ENCODE data around the gene AGR2. TPM values are rescaled to one million over a fixed set of nuclear protein-coding genes. Genes with fewer than 3 reads are reported as not detected.
"Not testable (repeated sequence)": the region's sequence is repeated elsewhere in the genome, so short reads cannot be mapped to it uniquely, and the experiment has no call there.

Gene AGR2
- 216 TPM for total RNA-seq

DNA sequence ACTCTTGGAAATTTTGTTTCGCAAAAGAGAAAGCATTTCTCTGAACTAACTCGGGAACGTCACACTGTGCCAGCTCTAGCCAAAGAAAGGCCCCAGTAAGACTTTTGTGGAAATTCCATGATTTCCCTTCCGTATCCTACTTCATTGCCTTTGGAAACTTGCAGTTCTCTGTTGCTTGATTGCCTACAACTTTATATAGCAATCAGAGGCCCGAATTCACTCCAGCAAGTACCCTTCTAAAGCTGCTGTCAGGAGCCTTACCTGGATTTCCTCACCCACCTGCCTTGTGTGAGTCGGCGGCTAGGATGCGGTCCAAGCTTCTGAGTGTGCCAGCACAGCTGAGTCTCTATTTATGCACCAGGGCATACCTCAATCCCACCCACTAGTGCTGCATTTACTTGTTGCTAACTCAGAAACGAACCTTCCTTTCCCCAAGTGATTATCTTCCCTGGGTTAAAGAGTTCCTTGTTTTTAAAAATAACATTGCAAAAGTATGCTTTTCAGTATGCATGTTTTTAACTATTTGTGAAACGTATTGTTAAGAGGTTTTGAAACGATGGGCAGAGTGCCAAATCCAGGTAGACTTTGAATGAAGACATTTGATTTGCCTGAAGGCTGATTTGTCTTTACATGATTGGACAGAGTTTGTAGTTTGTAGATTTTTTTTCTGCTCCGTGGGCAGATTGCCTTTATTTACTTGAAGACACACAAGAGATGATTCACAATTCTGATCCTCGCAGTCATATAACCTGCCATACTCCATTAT lies at the start of gene AGR2:
Gene AGR2 (minus strand): TSS at position 326 of the 766 bp plus-strand sequence. CDS start 3,203 bp downstream, outside the sequence.
- DNase-seq (ENCODE audit: low spot score), result peak; percentile 72

DNA sequence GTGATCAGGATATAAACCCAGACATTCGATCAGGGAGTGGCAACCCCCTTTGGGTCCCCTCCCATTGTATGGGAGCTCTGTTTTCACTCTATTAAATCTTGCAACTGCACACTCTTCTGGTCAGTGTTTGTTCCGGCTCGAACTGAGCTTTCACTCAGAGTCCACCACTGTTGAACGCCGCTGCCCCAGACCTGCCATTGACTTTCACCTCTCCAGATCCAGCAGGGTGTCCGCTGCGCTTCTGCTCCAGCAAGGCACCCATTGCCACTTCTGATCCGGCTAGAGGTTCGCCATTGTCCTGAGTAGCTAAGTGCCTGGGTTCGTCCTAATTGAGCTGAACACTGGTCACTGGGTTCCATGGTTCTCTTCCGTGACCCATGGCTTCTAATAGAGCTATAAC lies 48.4 kb upstream of the AGR2 start:
- not testable (repeated sequence) for DNase-seq (ENCODE audit: low spot score)

DNA sequence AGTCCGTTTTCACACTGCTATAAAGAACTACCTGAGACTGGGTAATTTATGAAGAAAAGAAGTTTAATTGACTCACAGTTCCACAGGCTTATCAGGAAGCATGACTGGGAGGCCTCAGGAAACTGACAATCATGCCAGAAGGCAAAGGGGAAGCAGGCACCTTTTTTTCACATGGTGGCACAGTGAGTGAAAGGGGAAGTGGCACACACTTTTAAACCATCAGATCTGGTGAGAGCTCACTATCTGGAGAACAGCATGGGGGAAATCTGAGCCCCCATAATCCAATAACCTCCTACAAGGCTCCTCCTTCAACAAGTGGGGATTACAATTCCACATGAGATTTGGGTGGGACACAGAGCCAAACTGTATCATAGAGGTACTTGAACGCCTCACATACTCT lies 47.0 kb upstream of the AGR2 start:
- no peak for DNase-seq (ENCODE audit: low spot score)

DNA sequence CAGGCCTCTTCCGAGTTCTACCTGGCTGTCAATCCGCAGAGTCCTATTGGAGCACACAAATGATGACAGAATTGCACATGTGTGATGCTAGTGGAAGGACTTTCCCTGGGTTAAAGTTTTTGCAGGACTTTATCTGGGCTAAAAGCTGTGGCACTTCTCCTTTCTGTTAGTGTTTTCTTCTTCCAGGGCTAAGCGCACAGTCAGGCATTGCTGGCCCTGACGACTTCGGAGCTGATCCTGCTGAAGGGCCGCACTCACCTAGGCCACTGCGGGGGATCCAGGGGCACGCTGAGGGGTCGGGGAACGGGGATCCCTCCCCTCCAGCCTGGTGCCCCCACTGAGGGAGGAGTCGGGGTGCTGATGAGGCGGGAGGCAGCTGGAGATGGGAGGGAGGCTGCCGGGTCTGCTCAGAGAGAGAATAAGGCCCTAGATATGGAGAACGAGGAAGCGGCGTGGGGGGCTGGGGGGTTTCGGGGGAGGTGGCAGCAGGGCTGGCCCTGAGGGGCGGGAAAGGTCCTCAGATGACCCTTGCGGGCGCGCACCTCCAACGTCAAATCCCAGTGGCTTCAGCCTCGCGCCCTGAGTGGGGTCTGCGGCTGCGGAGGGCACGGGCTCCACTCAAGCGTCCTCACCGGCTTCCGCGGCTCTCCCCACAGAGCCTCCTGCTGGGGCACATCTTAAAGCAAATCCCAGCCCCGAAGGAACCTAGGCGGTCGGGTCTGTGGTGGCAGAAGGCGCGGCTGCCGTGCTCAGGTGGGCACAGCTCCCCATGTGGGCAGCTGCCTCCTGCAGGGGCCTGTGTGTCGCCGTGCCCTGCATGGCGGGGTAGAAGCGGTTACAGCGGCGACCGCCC lies 46.0 kb upstream of the AGR2 start:
- DNase-seq (ENCODE audit: low spot score), result no peak

DNA sequence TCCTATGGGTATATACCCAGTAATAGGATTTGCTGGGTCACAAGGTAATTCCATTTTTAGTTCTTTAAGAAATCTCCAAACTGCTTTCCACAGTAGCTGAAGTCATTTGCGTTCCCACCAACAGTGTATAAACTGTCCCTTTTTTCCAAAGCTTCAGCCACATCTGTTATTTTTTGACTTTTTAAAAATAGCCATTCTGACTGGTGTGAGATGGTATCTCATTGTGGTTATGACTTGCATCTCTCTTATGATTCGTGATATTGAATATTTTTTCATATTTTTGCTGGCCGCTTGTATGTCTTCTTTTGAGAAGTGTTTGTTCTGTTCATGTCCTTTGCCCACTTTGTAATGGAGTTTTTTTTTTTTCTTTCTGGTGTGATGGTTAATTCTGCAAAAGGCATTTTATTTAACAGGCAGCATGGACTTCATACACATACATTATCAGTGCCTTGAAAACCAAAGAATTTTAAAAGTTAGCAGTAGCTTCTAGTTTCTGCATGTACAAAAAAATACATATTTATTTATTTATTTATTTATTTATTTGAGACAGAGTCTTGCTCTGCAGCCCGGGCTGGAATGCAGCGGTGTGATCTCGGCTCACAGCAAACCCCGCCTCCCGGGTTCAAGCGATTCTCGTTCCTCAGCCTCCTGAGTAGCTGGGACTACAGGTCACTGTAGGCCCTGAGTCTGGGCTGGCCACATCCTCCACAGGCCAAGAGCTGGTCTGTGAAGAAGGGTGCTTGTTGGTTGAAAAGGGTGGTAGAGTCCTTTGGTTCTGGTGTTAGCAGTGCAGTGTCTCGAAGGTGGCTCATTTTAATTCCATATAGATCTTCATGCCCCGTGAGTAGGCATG lies 44.7 kb upstream of the AGR2 start:
- DNase-seq (ENCODE audit: low spot score), result no peak

DNA sequence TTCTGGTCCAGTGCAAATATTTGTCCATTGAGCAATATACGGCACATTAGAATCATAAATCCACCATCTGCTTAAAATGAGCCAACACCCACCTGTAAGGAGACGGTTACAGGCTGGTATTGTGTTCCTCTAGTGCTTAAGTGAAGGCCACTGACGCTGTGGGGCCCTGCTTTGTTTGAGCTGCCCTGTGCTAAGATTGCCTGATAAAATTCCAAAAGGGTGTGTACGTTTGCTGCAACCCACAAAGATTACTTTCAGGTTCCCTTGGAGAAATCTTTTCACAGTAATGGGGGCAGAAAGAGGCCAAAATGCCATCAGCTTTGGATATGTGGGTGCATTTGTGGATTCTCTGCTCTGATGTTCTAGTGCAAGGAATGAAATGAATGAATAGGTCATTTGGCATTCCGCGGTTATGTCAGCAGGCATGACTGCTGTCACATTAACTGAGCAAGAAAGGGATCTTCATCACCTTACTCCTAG lies 42.6 kb upstream of the AGR2 start:
- DNase-seq (ENCODE audit: low spot score), result peak; percentile 63

DNA sequence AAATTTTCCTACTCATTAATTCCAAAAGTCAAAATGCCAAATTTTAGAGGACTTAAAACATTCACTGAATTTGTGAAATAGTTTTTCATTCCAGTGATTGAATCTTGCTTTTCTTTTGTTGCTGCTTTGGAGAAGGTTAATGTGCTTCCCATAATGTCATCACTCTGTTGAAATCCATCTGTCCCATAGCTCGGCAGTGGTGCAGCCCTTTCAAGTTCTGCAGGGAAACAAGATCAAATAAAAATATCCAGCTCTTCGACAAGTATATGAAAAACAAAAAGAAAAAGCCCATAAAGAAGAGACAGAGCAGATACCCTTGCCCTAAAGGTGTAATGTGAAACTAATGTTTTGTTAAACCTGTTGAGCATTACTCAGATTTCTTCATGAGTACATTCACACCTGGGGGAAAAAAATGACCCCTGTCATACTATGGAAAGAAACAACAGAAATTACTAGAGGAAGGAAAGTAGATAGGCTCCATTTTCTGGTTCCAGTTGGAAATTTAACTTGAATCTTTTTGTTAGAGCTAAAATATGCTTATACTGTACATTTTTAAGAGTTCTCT lies 41.9 kb upstream of the AGR2 start:
- DNase-seq (ENCODE audit: low spot score), result no peak

DNA sequence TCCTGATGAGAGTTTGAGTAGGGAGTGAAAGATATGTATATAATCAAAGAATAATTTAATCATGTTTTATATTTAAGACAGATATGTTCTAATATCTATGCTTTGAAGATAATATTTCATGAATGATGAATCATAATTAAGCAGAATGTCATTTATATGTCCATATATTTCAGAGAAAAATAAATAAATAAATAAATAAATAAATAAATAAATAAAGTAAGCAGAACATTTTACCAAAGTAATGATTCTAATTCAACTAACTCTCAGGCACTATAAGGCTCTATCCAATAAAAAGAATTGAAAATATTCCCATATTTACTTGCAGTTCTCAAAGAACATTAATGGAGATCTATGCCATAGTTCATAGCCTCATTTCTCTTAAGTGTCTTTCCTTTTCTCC lies 40.9 kb upstream of the AGR2 start:
- no peak for DNase-seq (ENCODE audit: low spot score)

DNA sequence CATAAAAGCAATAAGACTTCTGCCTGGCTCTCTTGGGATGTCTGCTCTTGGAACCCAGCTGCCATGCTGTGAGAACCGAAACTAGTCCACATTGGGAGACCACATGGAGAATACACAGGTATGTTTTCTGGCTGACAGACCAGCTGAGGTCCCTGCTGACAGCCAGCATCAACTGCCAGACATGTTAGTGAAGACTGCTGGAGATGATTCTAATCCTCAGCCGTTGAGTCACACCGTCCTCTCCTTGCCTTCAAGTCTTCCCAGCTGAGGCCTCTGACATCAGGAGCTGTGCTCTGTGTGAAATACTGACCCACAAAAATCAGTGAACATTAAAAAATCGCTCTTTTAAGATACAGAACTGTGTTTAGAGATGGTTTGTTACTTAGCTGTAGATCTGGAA lies 36.9 kb upstream of the AGR2 start:
- no peak for DNase-seq (ENCODE audit: low spot score)

DNA sequence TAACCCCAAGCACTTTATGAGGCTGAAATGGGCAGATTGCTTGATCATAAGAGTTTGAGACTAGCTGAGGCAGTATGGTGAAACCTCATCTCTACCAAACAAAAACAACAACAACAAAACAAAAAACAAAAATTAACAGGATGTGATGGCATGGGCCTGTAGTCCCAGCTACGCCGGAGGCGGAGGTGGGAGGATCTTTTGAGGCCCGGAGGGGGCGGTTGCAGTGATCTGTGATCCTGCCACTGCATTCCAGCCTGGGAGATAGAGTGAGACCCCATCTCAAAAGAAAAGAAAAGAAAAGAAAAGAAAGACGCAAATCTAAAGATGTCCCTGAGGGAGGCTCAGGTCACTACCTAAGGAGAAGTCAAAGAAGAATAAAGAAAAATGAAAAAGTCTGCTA lies 35.3 kb upstream of the AGR2 start:
- no peak for DNase-seq (ENCODE audit: low spot score)

DNA sequence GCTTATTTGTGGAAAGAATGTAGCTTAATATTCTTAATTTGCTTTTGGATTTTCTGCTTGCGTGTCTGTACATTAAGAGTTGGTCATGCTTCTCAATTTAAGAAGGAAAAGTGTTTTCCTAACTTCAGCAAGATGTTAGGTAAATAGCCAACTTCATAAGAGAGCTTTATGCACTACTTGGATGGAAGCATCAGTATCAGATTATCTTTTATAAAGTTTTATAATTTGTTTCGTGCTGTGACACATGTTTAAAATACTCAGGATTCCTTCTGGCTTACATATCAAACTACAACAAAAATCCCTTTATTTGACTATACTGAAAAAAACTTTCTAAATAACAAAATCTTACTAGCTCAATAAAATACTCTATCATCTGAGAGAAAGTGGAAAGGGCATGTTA lies 34.8 kb upstream of the AGR2 start:
- DNase-seq (ENCODE audit: low spot score), result no peak

DNA sequence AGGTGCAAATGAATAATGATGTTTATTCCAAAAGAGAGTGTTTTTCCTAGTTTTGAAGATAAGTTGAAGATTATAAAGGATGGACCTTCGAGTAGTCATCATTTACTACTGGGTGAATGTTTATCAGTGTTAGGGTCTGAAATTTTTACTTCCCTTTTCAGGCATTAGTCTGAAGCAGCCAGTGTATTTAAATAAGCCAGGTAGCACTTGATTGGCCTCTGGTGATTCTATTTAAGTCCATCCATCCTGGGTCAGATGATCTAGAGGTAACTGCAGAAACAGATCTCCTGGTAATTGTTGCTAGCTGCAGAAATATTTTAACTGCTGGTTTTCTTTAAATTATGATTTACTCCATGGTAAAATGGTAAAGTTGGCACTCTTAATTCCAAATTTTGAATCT lies 34.1 kb upstream of the AGR2 start:
- DNase-seq (ENCODE audit: low spot score), result no peak

DNA sequence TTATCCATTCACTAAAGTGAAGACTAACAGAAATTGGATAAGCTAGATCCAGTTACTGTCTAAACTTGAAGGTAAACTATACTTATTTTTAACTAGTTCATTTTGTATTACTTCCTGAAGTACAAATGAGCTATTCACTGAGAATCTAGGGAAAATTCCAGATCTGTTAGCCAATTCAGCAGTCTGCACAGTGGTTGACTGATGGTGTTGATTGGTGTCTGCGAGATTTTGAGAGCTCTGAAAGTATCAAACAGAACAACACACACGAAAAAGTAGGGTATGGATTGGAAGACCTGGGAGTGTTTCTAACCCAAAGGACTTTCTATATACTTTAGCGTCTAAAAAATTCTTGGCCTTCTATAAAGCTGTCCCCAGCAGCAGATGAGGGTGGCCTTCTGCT lies 33.6 kb upstream of the AGR2 start:
- DNase-seq (ENCODE audit: low spot score), result no peak

DNA sequence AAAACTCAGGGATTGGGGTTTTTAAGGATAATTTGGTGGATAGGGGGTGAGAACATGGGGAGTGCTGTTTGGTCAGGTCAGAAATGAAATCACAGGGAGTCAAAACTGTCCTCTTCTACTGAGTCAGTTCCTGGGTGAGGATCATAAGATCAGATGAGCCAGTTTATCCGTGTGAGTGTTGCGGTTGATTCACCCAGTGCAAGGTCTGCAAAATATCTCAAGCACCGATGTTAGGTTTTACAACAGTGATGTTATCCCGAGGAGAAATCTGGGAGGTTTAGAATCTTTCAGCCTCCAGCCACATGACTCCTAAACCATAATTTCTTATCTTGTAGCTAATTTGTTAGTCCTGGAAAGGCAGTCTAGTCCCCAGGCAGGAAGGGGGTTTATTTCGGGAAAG lies 31.7 kb upstream of the AGR2 start:
- no peak for DNase-seq (ENCODE audit: low spot score)

DNA sequence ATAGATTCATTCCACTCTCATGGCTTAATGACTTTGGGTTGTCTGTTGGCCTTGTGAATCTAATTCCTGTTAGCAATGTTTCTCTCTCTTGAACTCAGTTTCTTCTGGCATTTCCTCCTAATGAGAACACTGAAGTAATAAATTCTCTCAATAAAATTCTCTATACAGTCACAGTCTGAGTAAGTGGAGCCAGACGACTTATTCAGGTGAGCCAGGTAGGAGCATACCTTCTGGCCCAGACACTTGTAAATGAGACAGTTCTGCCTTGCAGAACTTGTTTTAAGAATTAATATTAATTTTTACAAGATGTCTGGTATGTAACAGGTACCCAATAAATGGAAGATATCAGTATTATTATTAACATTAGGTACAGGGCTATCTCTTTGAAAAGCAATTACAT lies 28.6 kb upstream of the AGR2 start:
- no peak for DNase-seq (ENCODE audit: low spot score)

DNA sequence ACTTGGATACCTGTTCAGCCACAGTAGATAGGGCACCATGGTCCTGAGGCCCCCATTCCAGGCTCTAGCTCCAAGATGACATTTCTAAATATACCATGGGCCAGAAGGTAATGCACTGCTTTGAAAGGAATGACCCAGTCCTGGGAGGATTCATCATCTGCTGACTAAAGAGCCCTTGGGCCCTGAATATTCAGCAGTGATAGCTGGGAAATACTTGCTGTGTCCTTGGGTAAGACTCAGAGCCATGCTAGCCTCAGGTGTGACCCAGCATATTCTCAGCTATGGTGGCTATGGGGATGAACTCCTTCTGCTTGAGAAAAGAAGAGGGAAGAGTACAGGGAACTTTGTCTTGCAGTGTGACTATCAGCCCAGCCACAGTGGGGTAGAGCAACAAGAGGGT lies 21.3 kb upstream of the AGR2 start:
- no peak for DNase-seq (ENCODE audit: low spot score)

DNA sequence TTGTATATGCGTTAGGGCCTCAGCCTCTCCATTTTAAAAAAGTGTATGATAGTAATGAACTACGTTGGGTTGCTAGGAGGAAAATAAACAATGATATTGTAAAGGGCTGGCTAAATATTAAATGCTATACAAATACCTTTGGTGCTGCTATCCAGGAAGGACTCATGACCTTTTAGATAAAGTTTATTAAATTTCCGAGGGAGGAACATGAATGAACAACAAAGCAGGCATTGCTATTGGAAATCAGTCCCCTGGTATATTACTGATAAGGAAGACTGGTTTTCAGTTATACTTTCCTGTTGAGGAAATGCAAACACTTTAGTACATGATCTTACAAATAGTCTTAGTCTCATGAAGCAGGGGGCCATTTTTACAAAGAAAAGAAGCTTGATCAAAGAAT lies 17.2 kb upstream of the AGR2 start:
- DNase-seq (ENCODE audit: low spot score), result no peak

DNA sequence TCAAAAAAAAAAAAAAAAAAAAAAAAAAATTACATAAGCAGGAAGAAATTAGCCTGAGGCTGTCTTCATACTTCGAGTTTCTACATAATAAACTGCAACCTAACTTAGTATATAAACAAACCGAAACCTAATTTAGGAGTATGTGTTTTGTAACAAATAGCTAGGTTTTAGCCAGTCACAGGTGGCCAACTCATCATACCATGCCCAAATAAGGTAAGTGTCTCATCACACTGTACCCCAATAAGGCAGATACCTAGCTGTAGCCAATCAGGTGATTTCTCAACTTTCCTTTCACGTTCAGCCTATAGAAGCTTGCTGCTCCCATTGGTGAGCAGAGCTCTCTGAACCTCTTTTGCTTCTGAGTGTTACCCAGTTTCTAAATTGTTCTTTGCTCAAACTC lies 13.9 kb upstream of the AGR2 start:
- no peak for DNase-seq (ENCODE audit: low spot score)

DNA sequence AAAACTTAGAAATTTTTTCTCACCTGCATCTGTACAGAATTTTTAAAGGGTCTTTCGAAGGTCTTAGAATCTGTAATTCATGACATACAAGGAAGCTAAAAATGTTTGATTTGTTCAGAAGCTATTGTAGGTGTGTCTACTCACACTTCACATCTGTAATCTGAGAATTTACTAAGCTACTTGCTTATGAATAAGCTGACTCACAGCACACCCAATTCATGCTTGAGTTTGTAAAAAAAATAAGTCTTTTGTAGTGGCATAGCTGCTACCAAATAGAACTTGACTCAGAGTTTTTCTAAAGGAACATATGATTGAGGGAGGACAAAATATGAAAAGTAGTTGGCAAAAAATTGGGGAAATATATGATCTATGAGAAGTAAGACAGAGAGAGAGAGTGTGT lies 12.7 kb upstream of the AGR2 start:
- DNase-seq (ENCODE audit: low spot score), result no peak

DNA sequence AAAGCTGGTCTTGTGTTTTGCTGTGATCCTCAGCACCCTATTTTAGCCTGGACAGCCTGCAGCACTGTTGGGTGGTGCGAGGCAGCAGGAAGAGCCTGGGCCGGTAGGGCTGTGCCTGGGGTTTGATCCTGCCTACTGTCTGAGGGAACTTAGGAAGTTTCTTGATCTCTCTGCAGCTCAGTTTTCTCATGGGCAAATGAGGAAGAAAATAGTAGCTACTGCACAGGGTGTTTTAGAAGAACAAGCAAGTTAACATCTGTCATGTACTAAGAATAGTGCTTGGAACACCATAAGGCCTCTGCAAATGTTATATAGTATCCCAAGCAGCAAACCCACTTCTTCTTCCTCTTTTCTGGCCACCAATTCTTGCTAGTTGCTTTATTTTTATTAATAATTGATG lies 12.0 kb upstream of the AGR2 start:
- DNase-seq (ENCODE audit: low spot score), result no peak

DNA sequence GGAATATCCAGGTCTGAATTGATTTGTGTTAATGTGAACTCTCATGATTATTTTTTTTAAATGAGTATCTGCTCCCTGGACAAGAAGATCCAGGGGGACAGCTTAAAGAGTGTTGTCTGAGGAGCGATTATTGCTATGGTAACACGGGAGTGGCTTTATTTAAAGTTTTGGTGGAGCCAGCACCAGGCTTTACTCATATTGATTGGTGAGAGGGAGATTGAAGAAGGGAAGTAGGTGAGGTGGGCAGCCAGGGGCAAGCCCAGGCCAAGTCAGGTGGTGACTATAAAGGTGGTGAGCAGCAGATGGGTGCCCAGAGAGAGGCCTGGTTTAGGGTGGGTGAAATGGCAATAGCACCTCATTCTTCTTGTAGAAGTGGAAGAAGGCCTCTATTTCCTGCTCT lies 10.2 kb upstream of the AGR2 start:
- no peak for DNase-seq (ENCODE audit: low spot score)

DNA sequence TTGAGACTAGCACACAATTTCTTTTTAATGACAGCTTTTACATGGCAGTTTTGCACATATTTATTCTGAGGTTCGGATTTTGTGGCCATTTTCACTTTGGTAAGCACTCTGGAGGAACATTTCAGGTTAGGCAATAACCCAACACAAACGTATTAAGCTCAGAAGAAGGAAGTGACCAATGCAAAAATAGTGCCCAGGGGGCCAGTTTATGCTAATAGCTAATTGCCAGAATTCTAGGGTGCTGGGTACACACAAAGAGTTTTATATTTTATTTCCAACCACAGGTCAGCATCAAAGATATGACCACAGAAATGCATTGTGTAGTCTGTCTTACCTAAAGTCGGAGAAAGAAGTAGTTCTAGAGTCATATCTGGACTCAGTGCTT lies 8.4 kb upstream of the AGR2 start:
- no peak for DNase-seq (ENCODE audit: low spot score)

Data from ureter (tissue), 1 donor.